Fibroblast of upper back skin (primary cell): ENCODE measurements around the gene KRTAP5-11.
"Not testable (repeated sequence)": the region's sequence is repeated elsewhere in the genome, so short reads cannot be mapped to it uniquely, and the experiment has no call there.

ENCODE experiments used
- DNase-seq: peaks from one replicate; pipeline ENCODE4 v3.0.0-alpha.2; 2013

Gene KRTAP5-11

GRCh38 chr11:71580057-71581003, 2.3 kb downstream of the KRTAP5-11 start:
- DNase-seq, result peak; percentile 74

DNA sequence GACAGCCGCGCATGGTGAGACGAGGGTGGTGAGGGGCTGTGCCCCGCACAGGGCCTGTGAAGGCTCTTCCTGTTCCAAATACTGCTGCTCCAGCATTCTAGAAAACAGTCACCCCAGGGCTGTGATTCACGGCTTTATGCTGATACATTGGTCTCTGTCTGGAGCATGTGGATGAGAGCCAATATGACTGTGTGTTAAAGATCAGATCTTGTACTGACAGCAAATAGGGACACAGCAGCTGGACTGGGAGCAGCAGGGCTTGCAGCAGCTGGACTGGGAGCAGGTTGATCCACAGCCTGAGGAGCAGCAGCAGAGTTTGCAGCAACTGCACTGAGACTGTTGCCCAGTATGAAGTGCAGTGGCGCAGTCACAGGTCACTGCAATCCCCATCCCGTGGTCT, 3.2 kb downstream of the KRTAP5-11 start:
- peak; percentile 6 for DNase-seq

GRCh38 chr11:71577469-71578004, 5.1 kb downstream of the KRTAP5-11 start:
- no peak for DNase-seq

- DNase-seq, result not testable (repeated sequence)
These were observed 5.8 kb downstream of the KRTAP5-11 start for GRCh38 chr11:71576688-71577465.

- DNase-seq, result no peak
These were observed 6.8 kb downstream of the KRTAP5-11 start for GRCh38 chr11:71575723-71576424.

DNA sequence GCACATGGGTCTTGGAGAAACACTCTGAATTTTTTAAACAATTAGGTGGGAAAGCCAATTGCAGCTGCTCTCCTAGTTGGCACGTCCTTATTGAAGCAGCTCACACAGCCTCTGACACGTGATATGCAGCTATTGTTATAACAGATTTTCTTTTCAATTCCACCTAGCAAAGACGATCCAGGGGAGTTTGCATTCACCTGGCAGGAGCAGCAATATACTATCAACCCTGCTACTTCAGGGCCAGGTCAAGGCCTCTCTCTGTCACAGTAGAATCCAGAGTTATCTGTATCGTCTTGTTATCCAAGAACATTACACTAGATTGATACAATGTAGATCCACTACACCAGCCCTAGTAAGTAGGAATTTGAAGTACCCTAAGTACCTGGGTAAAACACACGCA, 8.3 kb downstream of the KRTAP5-11 start:
- no peak for DNase-seq

DNA sequence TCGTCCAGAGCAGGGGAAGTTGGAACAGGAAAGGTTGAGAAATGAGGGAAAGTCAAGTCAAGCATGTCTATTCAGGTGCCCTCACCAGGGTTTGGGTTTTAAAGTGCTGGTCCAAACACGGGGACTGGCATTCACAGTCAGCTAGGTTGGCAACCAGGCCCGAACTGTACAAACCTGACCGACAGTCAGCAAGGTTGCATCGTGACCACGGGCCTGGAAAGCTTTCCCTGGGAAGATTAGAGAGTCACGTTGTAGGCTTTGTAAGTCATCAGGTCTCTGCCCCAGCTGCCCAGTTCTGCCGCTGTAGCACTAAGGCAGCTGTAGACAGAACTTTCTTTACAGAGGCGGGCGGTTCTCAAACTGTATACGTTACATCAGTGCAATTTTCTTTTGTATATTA, 9.9 kb downstream of the KRTAP5-11 start:
- no peak for DNase-seq

DNA sequence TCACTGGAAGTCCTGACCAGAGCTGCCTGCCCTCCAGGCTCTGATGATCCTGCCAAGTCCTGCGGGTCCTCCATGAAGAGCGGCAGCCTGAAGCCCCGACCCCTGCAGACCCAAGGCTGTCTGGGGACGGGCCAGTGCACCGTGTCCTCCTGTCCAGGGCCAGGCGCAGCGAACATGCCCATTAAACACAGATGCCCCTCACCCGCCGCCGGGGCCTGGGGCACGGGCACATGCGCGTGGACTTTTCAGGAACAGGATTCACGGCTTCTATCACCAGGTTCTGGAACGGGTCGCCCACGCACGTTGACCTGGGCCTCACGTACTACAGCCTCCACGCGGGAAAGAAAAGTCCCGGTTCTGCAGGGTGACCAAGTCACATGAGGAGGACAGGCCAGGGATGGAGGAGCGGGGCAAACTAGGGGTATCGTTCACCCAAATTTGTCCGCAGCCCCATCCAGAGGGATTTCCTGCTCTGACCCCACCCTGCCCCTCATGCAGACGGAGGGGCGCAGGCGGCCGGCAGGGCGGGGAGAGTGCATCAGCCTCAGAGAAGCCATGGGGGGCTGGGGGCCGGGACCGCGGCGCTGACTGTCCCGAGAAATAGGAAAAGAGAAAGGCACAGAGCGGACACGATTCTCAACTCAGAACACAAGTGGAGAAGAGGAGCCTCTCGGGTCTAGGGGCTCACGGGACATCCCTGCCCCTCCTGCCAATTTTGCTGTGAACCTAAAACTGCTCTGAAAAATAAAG, 11.4 kb downstream of the KRTAP5-11 start:
- DNase-seq, result not testable (repeated sequence)

GRCh38 chr11:71568704-71569349, 13.8 kb downstream of the KRTAP5-11 start:
- DNase-seq, result no peak

- not testable (repeated sequence) for DNase-seq
These were observed 15.0 kb downstream of the KRTAP5-11 start for GRCh38 chr11:71567633-71568032.

DNA sequence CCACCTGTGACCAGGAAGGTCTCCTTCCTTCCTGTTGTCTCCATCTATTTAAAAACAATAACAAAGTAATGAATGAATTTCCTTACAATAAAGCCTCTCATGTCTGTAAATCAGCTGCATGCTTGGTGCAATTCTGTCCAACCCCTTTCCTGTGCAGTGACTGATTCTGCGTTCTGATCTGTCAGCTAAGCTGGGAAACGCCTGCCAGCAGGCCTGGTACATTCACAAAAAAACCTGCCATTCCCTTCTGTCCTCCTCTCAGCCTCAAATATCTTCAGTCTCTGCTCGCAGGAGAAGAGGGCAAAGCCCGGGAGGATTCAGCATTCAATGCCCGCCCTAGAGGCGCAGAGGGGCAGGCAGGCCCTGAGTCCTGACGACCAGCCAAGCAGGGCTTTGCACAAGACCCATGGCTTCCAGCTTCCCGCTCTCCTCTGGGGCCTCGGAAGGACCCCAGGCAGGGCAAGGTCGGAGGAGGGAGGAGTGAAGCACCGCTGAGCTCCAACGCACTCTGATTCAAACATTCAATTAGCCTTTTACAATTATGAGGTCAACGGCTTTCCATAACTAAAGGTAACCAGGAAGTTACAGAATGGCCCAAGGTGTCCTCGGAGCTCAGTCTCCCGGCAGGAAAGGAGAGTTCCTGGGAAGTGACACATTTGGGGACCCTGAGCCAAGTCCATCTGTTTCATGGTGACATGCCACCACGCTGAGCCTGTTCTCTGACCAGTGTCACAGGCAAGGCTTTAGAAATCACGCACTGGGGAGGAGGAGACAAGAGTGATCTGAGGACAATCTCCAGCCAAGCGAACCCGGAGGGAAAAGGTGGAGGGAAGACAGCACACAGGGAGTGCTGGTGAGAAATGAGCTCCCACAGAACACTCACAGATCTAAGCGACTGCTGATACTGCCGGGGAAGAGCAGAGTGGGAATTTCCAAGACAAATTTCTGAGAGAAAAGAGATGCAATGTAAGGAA, 15.8 kb downstream of the KRTAP5-11 start:
- not testable (repeated sequence) for DNase-seq

- DNase-seq, result no peak
These were observed 16.5 kb downstream of the KRTAP5-11 start for GRCh38 chr11:71566081-71566620.

DNA sequence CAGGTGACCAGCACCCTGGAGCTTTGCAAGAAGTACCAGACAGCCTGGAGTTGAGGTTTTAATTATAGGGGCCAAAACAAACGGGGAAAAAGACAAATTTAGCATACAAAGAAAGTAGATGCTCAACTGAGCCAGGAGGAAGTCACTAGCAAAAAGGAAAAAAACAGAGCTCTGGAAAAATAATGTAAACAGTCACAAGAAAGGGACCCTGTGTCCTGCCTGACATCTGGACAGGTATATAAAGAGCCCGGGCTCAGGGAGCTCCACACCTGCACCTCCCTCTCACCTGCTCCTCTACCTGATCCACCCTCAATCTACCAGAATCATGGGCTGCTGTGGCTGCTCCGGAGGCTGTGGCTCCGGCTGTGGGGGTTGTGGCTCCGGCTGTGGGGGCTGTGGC, 17.4 kb downstream of the KRTAP5-11 start, which contains the start of gene KRTAP5-10:
Gene KRTAP5-10, plus strand, starts transcription at position 301 of the 400 bp plus-strand sequence. Its CDS starts 25 bp downstream, at position 326.
- no peak for DNase-seq

DNA sequence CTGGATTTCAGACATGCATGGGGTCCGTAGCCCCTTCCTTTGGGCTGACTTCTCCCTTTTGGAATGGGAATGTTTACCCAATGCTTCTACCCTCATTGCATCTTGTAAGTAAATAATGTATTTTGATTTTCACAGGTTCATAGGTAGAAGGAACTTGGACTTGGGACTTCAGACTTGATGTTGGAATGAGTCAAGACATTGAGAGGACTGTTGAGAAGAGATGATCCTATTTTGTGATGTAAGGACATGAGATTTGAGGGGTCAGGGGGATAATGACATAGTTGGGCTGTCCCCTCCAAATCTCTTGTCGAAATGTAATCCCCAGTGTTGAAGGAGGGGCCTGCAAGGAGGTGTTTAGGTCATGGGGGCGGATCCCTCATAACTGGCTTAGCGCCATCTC, 18.2 kb downstream of the KRTAP5-11 start:
- no peak for DNase-seq

- DNase-seq, result peak; percentile 31
These were observed 19.3 kb downstream of the KRTAP5-11 start for GRCh38 chr11:71563406-71563805.

DNA sequence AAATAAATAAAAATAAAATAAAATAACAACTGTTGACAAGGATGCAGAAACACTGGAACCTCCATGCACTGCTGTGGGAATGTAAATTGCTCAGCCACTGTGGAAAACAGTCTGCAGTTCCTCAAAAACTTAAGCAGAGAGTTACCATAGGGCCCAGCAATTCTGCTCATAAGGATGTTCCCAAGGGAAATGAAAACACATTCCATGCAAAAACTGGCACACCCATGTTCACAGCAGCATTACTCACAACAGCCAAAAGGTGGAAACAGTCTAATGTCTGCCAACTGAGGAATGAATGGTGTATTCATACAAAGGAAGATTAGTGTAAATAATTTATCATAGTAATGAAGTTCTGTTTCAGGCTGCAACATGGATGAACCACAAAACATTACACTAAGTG, 20.6 kb downstream of the KRTAP5-11 start:
- DNase-seq, result no peak

DNA sequence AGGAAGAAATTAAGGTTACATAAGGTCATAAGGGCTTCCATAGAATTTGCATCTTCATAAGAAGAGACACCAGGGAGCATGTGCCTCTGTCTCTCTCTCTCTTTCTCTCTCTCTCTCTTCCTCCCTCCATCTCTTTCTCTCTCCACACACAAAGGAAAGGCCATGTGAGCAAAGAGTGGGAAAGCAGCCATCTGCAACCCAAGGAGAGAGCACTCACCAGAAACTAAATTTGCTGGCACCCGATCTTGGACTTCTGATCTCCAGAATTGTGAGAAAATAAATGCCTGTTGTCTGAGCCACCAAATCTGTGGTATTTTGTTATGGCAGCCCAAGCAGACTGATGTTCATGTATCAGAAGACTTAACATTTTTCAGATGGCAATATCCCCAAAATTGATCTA, 23.7 kb downstream of the KRTAP5-11 start:
- DNase-seq, result no peak

DNA sequence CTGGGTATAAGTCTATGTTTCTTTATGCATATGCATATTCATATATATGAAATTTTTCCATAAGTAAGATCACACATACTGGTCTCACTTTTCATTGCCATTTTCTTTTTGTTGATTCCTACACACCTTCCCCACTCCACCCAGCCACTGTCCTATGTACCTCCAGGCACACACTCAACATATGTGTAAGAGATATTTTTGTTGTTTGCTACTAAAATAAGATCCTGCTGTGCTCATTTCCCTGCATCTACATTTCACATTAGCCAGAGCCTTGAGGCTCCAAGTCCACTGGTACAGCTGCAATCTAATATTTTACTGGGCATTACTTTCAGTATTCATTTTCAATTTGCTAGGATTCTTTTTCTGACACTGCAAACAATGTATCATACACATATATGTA, 25.4 kb downstream of the KRTAP5-11 start:
- no peak for DNase-seq

GRCh38 chr11:71556018-71556417, 26.7 kb downstream of the KRTAP5-11 start:
- DNase-seq, result no peak

GRCh38 chr11:71555508-71555907, 27.2 kb downstream of the KRTAP5-11 start:
- DNase-seq, result no peak
